ENCODE data around the gene SLC37A2. TPM values are rescaled to one million over a fixed set of nuclear protein-coding genes. Genes with fewer than 3 reads are reported as not detected.

Gene SLC37A2
- total RNA-seq, 4 donors from 2014 or later, result 24.9 to 44.4 (median 29.4) TPM

DNA sequence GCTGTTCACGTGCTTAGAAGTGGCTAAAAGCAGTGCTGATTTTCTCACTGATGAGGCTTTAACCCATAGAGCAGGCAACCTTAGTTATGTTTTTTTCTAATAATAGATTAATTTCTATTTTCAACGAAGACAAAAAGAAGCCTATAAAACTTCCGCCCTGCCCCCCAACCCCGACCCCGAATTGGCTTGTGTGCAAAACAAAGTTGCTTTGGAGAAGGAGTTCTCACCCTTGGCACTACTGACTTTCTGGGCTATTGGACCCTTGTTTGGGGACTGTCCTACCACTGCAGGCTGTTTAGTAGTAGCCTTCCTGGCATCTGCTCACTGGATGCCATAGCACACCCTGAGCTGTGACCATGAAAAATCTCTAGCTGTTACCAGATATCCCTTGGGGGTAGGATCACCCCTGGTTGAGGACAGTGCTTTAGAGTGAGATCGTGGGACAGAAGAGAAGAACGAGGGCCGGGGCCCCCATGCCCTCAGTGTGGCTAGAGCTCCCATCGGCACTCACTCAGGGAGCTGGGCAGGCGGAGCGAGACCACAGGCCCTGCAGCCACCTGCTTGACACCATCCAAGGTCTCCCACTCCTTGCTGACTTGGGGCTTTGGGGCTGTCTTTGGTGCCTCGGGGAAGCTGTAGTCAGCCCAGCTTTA, 16.9 kb downstream of the SLC37A2 start:
- intact Hi-C loops (cut with DNase I), result no loop called here
- no peak overlapping the region for H3K4me3 ChIP-seq
- H3K27me3 ChIP-seq, result peaks cover 0 to 6% (median 0%) of the 10 kb centered on the region in 4 donors
- H3K9me3 ChIP-seq, result no peaks in the 10 kb centered on the region
- H3K4me1 ChIP-seq, result peaks cover 9 to 56% (median 25%) of the 10 kb centered on the region in 3 donors
- H3K27ac ChIP-seq, result no peak overlapping the region
- 87% methylated on average over 12 of the region's 12 CpGs for WGBS, 2 donors
- no peak for DNase-seq
- H3K36me3 ChIP-seq, result peaks cover 0 to 1% (median 0%) of the 10 kb centered on the region in 3 donors
- no peak for TF ChIP-seq POLR2A (IDR thresholded peaks at IDR 0.05)
- TF ChIP-seq, protein P1, sequence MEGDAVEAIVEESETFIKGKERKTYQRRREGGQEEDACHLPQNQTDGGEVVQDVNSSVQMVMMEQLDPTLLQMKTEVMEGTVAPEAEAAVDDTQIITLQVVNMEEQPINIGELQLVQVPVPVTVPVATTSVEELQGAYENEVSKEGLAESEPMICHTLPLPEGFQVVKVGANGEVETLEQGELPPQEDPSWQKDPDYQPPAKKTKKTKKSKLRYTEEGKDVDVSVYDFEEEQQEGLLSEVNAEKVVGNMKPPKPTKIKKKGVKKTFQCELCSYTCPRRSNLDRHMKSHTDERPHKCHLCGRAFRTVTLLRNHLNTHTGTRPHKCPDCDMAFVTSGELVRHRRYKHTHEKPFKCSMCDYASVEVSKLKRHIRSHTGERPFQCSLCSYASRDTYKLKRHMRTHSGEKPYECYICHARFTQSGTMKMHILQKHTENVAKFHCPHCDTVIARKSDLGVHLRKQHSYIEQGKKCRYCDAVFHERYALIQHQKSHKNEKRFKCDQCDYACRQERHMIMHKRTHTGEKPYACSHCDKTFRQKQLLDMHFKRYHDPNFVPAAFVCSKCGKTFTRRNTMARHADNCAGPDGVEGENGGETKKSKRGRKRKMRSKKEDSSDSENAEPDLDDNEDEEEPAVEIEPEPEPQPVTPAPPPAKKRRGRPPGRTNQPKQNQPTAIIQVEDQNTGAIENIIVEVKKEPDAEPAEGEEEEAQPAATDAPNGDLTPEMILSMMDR (IDR thresholded peaks at IDR 0.05), result no peak

DNA sequence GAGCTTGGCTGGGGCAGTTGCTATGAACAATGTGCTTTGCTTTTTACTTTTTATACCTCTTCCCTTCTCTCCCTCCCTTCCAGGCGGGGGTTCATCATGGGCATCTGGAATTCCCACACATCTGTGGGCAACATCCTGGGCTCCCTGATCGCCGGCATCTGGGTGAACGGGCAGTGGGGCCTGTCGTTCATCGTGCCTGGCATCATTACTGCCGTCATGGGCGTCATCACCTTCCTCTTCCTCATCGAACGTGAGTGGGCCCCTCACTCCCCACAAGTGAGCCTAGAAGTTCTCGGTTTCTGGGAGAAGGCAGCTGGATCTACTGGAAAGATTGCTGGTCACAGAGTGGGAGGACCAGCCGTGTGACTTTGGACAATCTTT, 17.4 kb downstream of the SLC37A2 start:
- no peaks in the 10 kb centered on the region for H3K9me3 ChIP-seq
- WGBS, 2 donors, result 85 to 87% methylated on average over 10 to 12 of the region's 12 CpGs
- H3K4me1 ChIP-seq, result peaks cover 8 to 51% (median 21%) of the 10 kb centered on the region in 3 donors
- H3K36me3 ChIP-seq, result peaks cover 0 to 6% (median 0%) of the 10 kb centered on the region in 3 donors
- intact Hi-C loops (cut with DNase I), result no loop called here
- TF ChIP-seq, protein P1 (IDR thresholded peaks at IDR 0.05), result no peak
- peaks cover 0 to 7% (median 0%) of the 10 kb centered on the region in 4 donors for H3K27me3 ChIP-seq
- no peak overlapping the region for H3K27ac ChIP-seq
- DNase-seq, result no peak
- H3K4me3 ChIP-seq, result no peak overlapping the region

DNA sequence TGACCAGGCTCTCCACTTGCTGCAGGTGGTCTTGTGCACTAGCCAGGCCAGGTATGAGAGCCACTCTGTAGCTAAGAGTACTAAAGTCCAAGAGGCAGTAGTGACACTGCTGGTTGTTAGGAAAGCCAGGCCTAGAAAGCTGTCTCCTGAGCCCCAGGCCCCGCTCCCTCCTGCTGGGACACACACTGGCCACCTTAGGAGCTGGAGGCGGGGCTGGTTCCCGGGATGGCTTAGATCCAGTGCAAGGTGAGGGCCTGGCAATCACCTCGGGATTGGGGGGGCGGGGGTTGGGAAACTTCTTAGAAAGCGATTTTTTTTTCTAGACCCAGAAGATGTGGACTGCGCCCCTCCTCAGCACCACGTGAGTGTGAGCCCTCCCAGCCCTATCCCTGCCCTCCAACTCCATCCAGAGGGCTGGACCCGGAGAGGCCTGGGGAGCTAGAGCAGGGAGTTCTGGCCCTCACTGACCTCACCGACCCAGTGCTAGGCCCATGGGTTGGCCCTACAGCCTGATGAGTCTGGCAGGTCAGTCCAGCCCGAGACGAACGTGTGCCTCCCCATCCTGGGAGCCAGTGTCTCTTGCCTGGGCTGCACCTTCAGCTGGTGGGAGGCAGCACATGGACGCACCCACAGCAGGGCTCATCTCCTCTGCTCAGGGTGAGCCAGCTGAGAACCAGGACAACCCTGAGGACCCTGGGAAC, 18.1 kb downstream of the SLC37A2 start:
- H3K4me1 ChIP-seq, result peaks cover 1 to 44% (median 15%) of the 10 kb centered on the region in 3 donors
- 71% methylated on average over 8 of the region's 14 CpGs; no CpG with 5 or more reads in 1 of the 2 donors for WGBS, 2 donors
- TF ChIP-seq, protein P1 (IDR thresholded peaks at IDR 0.05), result no peak
- no peak for TF ChIP-seq POLR2A (IDR thresholded peaks at IDR 0.05)
- no peaks in the 10 kb centered on the region for H3K9me3 ChIP-seq
- peaks cover 0 to 7% (median 0%) of the 10 kb centered on the region in 4 donors for H3K27me3 ChIP-seq
- intact Hi-C loops (cut with DNase I), result no loop called here
- peaks cover 0 to 13% (median 0%) of the 10 kb centered on the region in 3 donors for H3K36me3 ChIP-seq
- no peak for DNase-seq
- no peak overlapping the region for H3K4me3 ChIP-seq
- no peak overlapping the region for H3K27ac ChIP-seq

DNA sequence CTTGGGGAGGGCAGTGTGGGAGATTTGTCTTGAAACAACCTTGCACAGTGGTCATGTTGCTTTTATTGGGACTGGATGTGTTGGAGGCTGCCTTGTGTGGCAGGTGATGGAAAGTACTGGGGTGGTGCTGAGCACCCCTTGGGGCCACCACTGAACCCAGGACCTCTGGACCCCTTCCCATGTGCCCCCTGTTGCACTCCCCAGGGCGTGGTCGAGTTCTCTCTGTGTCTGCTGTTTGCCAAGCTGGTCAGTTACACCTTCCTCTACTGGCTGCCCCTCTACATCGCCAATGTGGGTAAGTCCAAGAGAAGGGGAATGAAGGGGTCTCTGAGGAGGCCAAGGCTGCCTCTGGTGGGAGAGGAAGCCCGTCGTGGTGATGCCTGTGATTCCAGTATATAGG, 18.9 kb downstream of the SLC37A2 start:
- intact Hi-C loops (cut with DNase I), result no loop called here
- DNase-seq, result no peak
- Histone ChIP-seq H3K27me3 (peaks cover 0 to 7% (median 0%) of the 10 kb centered on the region in 4 donors), H3K36me3 (peaks cover 0 to 21% (median 0%) of the 10 kb centered on the region in 3 donors), H3K9me3 (no peaks in the 10 kb centered on the region), H3K27ac (peak overlapping the region in 3 of 4 donors; percentile 82 to 85 (median 83)), H3K4me3 (no peak overlapping the region), H3K4me1 (peaks cover 0 to 38% (median 14%) of the 10 kb centered on the region in 3 donors)
- WGBS, 2 donors, result 74 to 75% methylated on average over 2 to 5 of the region's 5 CpGs
- TF ChIP-seq POLR2A (IDR thresholded peaks at IDR 0.05), result no peak
- TF ChIP-seq, protein P1 (IDR thresholded peaks at IDR 0.05), result no peak

All from esophagus squamous epithelium (tissue), 5 donors.